SK-N-SH (cell line): ENCODE measurements around the gene IL17RA. TPM values are rescaled to one million over a fixed set of nuclear protein-coding genes. Genes with fewer than 3 reads are reported as not detected.
A peak's percentile ranks its signal among the peaks of the same experiment; 100 is the strongest.

Experiments used
- CTCF ChIA-PET: fragments of 300-600, 350-600 bp; formaldehyde crosslinking; extraction: SDS; loops from one replicate; lab custom pipeline; 2021; lab: Yijun Ruan, JAX
- POLR2A ChIA-PET: fragments of 350-600 bp; sonication (Branson Sonifier 250); formaldehyde crosslinking; extraction: SDS; loops from one replicate; lab custom pipeline; 2020; ENCODE audit warnings: antibody characterized with exemption, inconsistent platforms; lab: Yijun Ruan, JAX
- DNase-seq: peaks from one replicate; pipeline ENCODE4 v3.0.0; 2012
- H2AFZ ChIP-seq: fragments of 200-600 bp; sonication (generic); 2 replicates; pipeline ENCODE4 v1.8.1; 2016; ENCODE audit warnings: antibody characterized with exemption, mild to moderate bottlenecking, low read depth
- H3F3A ChIP-seq: fragments of 200-600 bp; sonication (generic); replicated peaks from 2 replicates; pipeline ENCODE3; 2016; ENCODE audit warnings: antibody characterized with exemption, mild to moderate bottlenecking; ENCODE audit not compliant: insufficient read depth
- H3K27ac ChIP-seq, 2 experiments: fragments of 200-500 bp in 1 of 2; fragments of 200-600 bp in 1 of 2; sonication (Bioruptor generic) in 1 of 2; sonication (generic), shearing (Covaris generic) in 1 of 2; 2 replicates each; pipeline versions ENCODE4 v1.5.1 to v1.6.1; 2014 to 2016; ENCODE audit warnings: low read depth in 2 of 2, inconsistent platforms in 1 of 2, low read length in 1 of 2, mild to moderate bottlenecking in 1 of 2, mixed read lengths in 1 of 2
- H3K27me3 ChIP-seq: fragments of 200-600 bp; sonication (generic), shearing (Covaris generic); 2 replicates; pipeline ENCODE4 v1.6.1; 2016; ENCODE audit warnings: mixed run types; ENCODE audit not compliant: insufficient read depth
- H3K36me3 ChIP-seq, 2 experiments: fragments of 200-500 bp in 1 of 2; fragments of 200-600 bp in 1 of 2; sonication (Bioruptor generic) in 1 of 2; sonication (generic) in 1 of 2; replicated peaks in 1 of 2; 2 replicates each; pipeline versions ENCODE3 to v1.5.1; 2014 to 2016; ENCODE audit warnings: low read length in 1 of 2, mild to moderate bottlenecking in 1 of 2; ENCODE audit not compliant: insufficient read depth in 2 of 2, control insufficient read depth in 1 of 2
- H3K4me1 ChIP-seq, 2 experiments: fragments of 200-500 bp in 1 of 2; fragments of 200-600 bp in 1 of 2; sonication (Bioruptor generic) in 1 of 2; sonication (generic), shearing (Covaris generic) in 1 of 2; 2 replicates each; pipeline versions ENCODE4 v1.5.1 to v1.6.1; 2014 to 2016; ENCODE audit warnings: low read depth in 1 of 2, low read length in 1 of 2, mixed run types in 1 of 2; ENCODE audit not compliant: insufficient read depth in 2 of 2, control insufficient read depth in 1 of 2
- H3K4me2 ChIP-seq: fragments of 200-600 bp; sonication (generic), shearing (Covaris generic); 2 replicates; pipeline ENCODE4 v1.6.1; 2017; ENCODE audit warnings: mixed run types
- H3K4me3 ChIP-seq, 2 experiments: fragments of 200-500 bp in 1 of 2; fragments of 200-600 bp in 1 of 2; sonication (Bioruptor generic) in 1 of 2; sonication (generic), shearing (Covaris generic) in 1 of 2; 2 replicates each; pipeline versions ENCODE4 v1.5.1 to v1.8.1; 2014 to 2016; ENCODE audit warnings: low read depth in 2 of 2, inconsistent platforms in 1 of 2, low read length in 1 of 2, mild to moderate bottlenecking in 1 of 2, mixed read lengths in 1 of 2, moderate library complexity in 1 of 2
- H3K79me2 ChIP-seq: fragments of 200-600 bp; sonication (generic); 2 replicates; pipeline ENCODE4 v1.8.1; 2017; ENCODE audit warnings: mild to moderate bottlenecking; ENCODE audit not compliant: insufficient read depth
- H3K9ac ChIP-seq: fragments of 200-600 bp; sonication (generic); 2 replicates; pipeline ENCODE4 v1.6.1; 2017; ENCODE audit warnings: mixed run types
- H3K9me2 ChIP-seq: fragments of 200-600 bp; sonication (generic); 2 replicates; pipeline ENCODE4 v1.6.1; 2017; ENCODE audit warnings: mixed run types
- H3K9me3 ChIP-seq: fragments of 200-600 bp; sonication (generic); 2 replicates; pipeline ENCODE4 v1.6.1; 2017; ENCODE audit warnings: mixed run types, mild to moderate bottlenecking, moderate library complexity
- H4K20me1 ChIP-seq: fragments of 200-600 bp; sonication (generic); 2 replicates; pipeline ENCODE4 v1.6.1; 2017; ENCODE audit warnings: mild to moderate bottlenecking, mixed run types; ENCODE audit not compliant: insufficient read depth
- CTCF ChIP-seq: fragments of 200-600 bp; sonication (generic); IDR thresholded peaks from 2 replicates; pipeline ENCODE4 v1.6.1; 2017; ENCODE audit warnings: antibody characterized with exemption, mild to moderate bottlenecking, moderate library complexity
- ELF1 ChIP-seq: IDR thresholded peaks from 2 replicates; pipeline ENCODE4 v1.4.0; 2012
- EZH2phosphoT487 ChIP-seq: fragments of 200-600 bp; sonication (generic); IDR thresholded peaks from 2 replicates; pipeline ENCODE4 v1.6.1; 2017; ENCODE audit warnings: low read depth, mixed run types, mild to moderate bottlenecking, antibody characterized with exemption, moderate library complexity, borderline replicate concordance
- FOSL2 ChIP-seq: IDR thresholded peaks from 2 replicates; pipeline ENCODE4 v1.4.0; 2012; ENCODE audit warnings: low read depth, mild to moderate bottlenecking, moderate library complexity, borderline replicate concordance
- FOXJ3 ChIP-seq: sonication (generic); formaldehyde crosslinking; IDR thresholded peaks from 2 replicates; pipeline ENCODE4 v1.5.1; 2020; ENCODE audit warnings: mild to moderate bottlenecking, missing genetic modification reagents
- MXI1 ChIP-seq: IDR thresholded peaks from 2 replicates; pipeline ENCODE4 v1.6.1; 2012; ENCODE audit warnings: mild to moderate bottlenecking, low read depth, low read length, improper control_type of control experiment
- NRF1 ChIP-seq: IDR thresholded peaks from 2 replicates; pipeline ENCODE4 v1.6.1; 2012; ENCODE audit warnings: low read depth, mild to moderate bottlenecking, low read length
- RAD21 ChIP-seq: IDR thresholded peaks from 2 replicates; pipeline ENCODE4 v1.6.1; 2012; ENCODE audit warnings: mild to moderate bottlenecking, low read length
- RXRA ChIP-seq: IDR thresholded peaks from 2 replicates; pipeline ENCODE4 v1.4.0; 2012; ENCODE audit warnings: low read depth, mild to moderate bottlenecking, borderline replicate concordance
- TCF12 ChIP-seq: IDR thresholded peaks from 2 replicates; pipeline ENCODE4 v1.4.0; 2012
- YY1 ChIP-seq: IDR thresholded peaks from 2 replicates; pipeline ENCODE4 v1.4.0; 2012; ENCODE audit warnings: low read depth, mild to moderate bottlenecking
- ZBTB33 ChIP-seq: IDR thresholded peaks from 2 replicates; pipeline ENCODE4 v1.4.0; 2012; ENCODE audit warnings: low read depth, borderline replicate concordance
- WGBS: methylation state at CpG from one replicate; pipeline ENCODE4 v1.1.6; 2017; ENCODE audit warnings: low lambda C conversion rate; 5-methylcytosine and 5-hydroxymethylcytosine counted together
- polyA plus RNA-seq, 3 experiments: library from polyadenylated mRNA; depleted of rRNA; stranded (reverse); fragments of >200 nt; gene quantifications; 2 replicates each; pipeline ENCODE4 v1.2.3, GENCODE V29; 2012
- TF ChIP-seq, protein P1 (sequence below): fragments of 150-350 bp; IDR thresholded peaks from 2 replicates; pipeline ENCODE4 v1.6.1; 2016; ENCODE audit warnings: mild to moderate bottlenecking, low read depth, low read length

Gene IL17RA
- polyA plus RNA-seq, 1 of the 3 experiments (the other 2 are of a cell fraction) = 4.5 TPM

GRCh38 chr22:17091851-17092250 lies 7.1 kb downstream of the IL17RA start:
- no peak for DNase-seq
- no peaks in the 10 kb centered on the region for H3K9me2 ChIP-seq
- H3K79me2 ChIP-seq = peaks cover 3% of the 10 kb centered on the region; the same call in 1 of the 2 replicates
- ChIA-PET CTCF (interaction anchor here (0.9 to 1.8 kb wide), 4 partner anchors 17 to 411 kb away, joined by 3 to 6 read pairs (median 4); no protein-coding TSS in a partner anchor), POLR2A (no interaction called here)
- H3K27me3 ChIP-seq = peaks cover 4% of the 10 kb centered on the region; the same call in 1 of the 2 replicates
- WGBS = 10% methylated on average over 4 of the region's 4 CpGs
- H3K4me2 ChIP-seq = no peak overlapping the region
- no peak overlapping the region for H2AFZ ChIP-seq
- H3K36me3 ChIP-seq = no peaks in the 10 kb centered on the region
- H3K9ac ChIP-seq = no peak overlapping the region
- TF ChIP-seq, protein P1, sequence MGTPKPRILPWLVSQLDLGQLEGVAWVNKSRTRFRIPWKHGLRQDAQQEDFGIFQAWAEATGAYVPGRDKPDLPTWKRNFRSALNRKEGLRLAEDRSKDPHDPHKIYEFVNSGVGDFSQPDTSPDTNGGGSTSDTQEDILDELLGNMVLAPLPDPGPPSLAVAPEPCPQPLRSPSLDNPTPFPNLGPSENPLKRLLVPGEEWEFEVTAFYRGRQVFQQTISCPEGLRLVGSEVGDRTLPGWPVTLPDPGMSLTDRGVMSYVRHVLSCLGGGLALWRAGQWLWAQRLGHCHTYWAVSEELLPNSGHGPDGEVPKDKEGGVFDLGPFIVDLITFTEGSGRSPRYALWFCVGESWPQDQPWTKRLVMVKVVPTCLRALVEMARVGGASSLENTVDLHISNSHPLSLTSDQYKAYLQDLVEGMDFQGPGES = no peak
- TF ChIP-seq MXI1 (no peak), RAD21 (no peak), FOSL2 (no peak)
- TF ChIP-seq, all 33 proteins: peak for 0
- no peak overlapping the region for H3K27ac ChIP-seq
- H4K20me1 ChIP-seq = peaks cover 27% of the 10 kb centered on the region
- no peaks in the 10 kb centered on the region for H3K9me3 ChIP-seq
- H3K4me1 ChIP-seq = no peaks in the 10 kb centered on the region
- peaks cover 3% of the 10 kb centered on the region for H3F3A ChIP-seq
- H3K4me3 ChIP-seq = no peak overlapping the region

- Histone ChIP-seq H3K9me2 (no peaks in the 10 kb centered on the region), H2AFZ (no peak overlapping the region), H3K27me3 (peaks cover 4% of the 10 kb centered on the region; the same call in 1 of the 2 replicates), H3K4me2 (no peak overlapping the region), H4K20me1 (peaks cover 22% of the 10 kb centered on the region), H3K9me3 (no peaks in the 10 kb centered on the region), H3K36me3 (no peaks in the 10 kb centered on the region), H3K4me1 (no peaks in the 10 kb centered on the region), H3F3A (no peaks in the 10 kb centered on the region), H3K27ac (no peak overlapping the region), H3K4me3 (no peak overlapping the region), H3K79me2 (peaks cover 3% of the 10 kb centered on the region; the same call in 1 of the 2 replicates), H3K9ac (no peak overlapping the region)
- POLR2A ChIA-PET = no interaction called here
- WGBS = 27% methylated on average over 3 of the region's 3 CpGs
- CTCF ChIA-PET = interaction anchor here (1.7 to 1.8 kb wide), 2 partner anchors 79 to 410 kb away, joined by 4 to 6 read pairs; no protein-coding TSS in a partner anchor
- DNase-seq = no peak
- TF ChIP-seq RXRA = no peak
These were observed 8.3 kb downstream of the IL17RA start for GRCh38 chr22:17093081-17093480.

DNA sequence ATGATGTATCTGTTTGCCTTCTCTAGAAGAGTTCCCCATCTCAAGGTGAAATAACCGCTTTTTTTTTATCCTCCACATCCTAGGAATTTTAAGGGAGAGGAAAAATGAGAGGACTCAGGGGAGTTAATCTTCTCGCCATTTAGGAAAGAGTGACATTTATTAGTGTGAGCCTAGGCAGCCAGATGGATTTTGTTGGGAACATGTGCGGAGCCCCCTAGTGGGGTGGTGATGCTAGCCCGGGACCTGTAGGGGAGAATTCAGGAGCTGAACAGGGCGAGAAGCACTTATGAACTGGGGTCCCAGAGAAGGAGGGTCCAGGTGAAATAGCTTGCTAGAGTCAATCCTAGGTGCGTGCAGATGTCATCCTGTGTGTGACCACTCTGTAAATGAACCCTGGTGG lies 10.7 kb downstream of the IL17RA start:
- Histone ChIP-seq H3F3A (no peaks in the 10 kb centered on the region), H3K27ac (no peak overlapping the region), H3K4me1 (no peaks in the 10 kb centered on the region), H3K4me3 (no peak overlapping the region), H3K27me3 (no peaks in the 10 kb centered on the region), H4K20me1 (peaks cover 13% of the 10 kb centered on the region; the same call in 1 of the 2 replicates), H3K4me2 (no peak overlapping the region), H3K9ac (no peak overlapping the region), H3K36me3 (no peaks in the 10 kb centered on the region), H2AFZ (no peak overlapping the region), H3K9me3 (no peaks in the 10 kb centered on the region), H3K9me2 (no peaks in the 10 kb centered on the region), H3K79me2 (no peaks in the 10 kb centered on the region)
- peak; percentile 61 for DNase-seq
- no peak for TF ChIP-seq EZH2phosphoT487
- no peak for TF ChIP-seq NRF1
- TF ChIP-seq TCF12 = no peak
- no peak for TF ChIP-seq ZBTB33
- no peak for TF ChIP-seq YY1
- peak; percentile 44 for TF ChIP-seq CTCF
- TF ChIP-seq FOXJ3 = no peak
- TF ChIP-seq ELF1 = no peak
- ChIA-PET CTCF (interaction anchor here (0.6 to 2.6 kb wide), 10 partner anchors 8 to 418 kb away, joined by 3 to 11 read pairs (median 4); no protein-coding TSS in a partner anchor), POLR2A (no interaction called here)
- WGBS = 16% methylated on average over 5 of the region's 6 CpGs
